Kidney tubule cell (primary cell): ENCODE results near the gene MLEC.

Experiments
- DNase-seq: peaks from one replicate; pipeline ENCODE4 v3.0.0-alpha.2; 2018; ENCODE audit warnings: low spot score

Gene MLEC

DNA sequence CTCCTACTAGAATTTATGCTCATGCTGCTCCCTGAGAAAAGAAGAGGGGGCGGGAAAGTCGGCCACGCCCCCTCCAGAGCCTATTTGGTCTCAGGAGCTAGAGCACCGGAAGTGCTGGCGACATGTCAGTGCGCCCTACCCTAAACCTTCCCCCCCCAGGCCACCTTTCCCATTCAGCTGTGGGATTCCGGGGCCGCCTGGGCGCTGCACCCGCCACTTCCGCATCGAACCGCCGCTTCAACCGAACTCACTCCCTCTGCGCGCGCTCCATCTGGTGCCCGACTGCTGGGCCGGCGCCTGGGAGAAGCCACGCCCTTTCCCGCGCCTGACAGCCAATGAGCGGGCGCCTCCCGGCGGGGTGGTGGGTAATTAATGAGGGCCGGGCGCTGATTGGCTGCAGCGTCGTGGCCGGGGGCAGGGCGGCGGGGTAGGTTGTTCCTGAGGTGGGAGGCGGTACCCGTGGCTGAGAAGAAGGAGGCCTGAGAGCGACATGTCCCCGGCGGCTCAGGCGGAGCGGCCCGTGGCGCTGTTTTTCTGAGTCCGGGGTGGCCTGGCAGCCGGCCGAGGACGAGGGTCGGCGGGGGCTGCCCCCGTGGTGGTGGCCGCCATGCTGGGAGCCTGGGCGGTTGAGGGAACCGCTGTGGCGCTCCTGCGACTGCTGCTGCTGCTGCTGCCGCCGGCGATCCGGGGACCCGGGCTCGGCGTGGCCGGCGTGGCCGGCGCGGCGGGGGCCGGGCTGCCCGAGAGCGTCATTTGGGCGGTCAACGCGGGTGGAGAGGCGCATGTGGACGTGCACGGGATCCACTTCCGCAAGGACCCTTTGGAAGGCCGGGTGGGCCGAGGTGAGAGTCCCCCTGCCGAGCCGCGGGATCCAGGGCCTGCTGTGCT, at the start of gene MLEC:
TSS of gene MLEC (plus strand) at position 460 of the 888 bp plus-strand sequence. CDS start at position 608, 148 bp downstream.
- peak; percentile 98 for DNase-seq

DNA sequence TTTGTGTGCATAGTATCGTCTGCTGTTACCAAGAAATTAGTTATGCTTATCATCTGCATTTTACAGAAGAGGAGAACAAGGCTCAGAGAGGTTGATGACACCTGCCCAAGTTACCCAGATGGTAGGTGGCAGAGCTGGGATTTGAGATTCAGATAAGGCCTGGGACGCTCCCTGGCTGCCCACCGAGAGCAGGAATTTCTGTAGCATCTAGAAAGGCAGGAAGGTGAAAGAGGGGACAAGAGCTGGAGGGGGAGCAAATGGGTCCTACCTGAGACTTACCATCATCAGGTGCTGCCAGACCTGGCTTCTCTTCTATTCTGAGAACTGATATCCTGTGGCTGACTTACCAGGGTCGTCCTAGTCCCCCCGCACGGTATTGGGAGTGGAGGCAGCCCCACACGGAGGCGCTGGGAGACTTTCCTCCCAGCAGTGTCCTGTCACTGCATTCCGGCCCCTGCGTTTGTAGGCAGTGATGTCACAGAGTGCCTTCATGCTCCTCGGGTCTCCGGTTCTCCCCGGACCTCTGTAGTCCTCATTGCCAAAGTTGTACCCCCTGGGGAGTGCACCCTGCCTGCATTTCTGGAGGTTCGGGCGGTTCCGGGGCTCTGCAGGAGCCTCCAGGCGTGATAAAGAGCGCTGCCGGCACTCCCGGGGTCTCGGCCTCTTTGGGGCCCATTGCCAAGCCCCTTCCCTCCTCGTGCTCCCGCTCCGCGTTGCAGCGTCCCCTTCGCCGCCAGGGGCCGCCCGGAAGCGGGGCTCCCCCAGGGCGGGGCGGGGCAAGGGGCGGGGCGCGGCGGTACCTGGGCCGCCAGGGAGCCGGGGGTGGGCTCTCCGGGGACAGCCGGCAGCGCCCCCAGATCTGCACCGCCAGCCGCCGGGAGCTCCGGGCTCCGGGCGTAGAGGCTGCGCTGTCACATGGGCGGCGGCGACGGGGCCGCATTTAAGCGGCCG, 46.9 kb upstream of the MLEC start, which contains the start of gene CABP1:
TSS of gene CABP1 (plus strand) at position 856 of the 951 bp plus-strand sequence. CDS start at position 916, 60 bp downstream.
- no peak for DNase-seq

GRCh38 chr12:120640861-120641833, 45.8 kb upstream of the MLEC start:
- DNase-seq, result peak; percentile 63

DNA sequence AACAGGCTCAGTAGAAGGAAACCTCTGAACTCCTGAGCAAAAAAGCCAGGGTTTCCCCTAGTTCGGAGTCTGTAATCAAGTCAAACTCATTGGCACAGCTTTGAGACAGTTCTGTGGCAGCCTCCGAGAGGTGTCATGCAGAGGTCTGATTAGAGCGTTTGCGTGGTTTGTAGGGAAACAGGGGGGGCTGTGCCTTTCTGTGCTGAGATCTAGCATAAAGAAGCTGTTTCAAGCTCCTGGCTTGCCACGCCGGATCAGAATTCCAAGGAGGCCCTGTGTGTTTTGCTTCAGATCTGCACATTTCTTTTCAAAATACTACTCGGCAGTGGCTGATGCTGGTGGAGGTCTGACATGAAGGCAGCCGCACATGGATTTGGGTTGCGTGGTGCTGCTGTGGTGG, 44.8 kb upstream of the MLEC start:
- no peak for DNase-seq

DNA sequence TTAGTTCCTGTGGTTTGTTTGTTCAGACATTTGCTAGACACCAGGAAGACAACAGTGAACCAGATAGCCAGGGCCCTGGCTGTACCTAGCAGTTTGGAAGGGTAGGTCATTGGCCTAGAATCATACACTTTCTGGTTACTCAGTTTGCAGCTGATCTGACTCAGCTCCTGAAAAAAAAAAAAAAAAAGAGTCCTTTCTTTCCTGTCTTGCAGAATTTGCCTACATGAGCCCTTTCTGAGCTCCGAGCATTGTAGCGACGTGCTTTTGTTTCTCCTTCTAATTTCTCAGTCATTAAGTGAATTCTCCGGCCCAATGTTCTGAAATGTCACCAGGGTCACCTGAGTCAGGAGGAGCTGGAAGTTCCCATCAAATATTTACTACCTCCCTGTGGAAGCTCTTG, 44.1 kb upstream of the MLEC start:
- DNase-seq, result peak; percentile 69

DNA sequence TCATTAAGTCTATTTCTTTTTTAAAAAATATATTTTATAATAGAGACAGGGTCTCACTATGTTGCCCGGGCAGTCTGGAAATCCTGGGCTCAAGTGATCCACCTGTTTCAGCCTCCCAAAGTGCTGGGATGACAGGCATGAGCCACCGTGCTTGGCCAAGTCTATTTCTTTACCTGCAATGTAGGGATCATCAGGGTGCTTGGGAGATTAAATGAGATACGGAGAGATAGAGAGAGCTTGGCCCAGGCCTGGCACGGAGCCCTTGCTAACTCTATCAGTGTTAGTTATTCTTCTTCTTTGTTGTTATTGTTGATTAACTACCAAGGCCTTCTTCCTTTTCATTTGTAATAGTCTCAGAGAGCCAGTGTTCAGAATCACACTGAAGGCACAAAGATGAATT, 43.4 kb upstream of the MLEC start:
- no peak for DNase-seq

DNA sequence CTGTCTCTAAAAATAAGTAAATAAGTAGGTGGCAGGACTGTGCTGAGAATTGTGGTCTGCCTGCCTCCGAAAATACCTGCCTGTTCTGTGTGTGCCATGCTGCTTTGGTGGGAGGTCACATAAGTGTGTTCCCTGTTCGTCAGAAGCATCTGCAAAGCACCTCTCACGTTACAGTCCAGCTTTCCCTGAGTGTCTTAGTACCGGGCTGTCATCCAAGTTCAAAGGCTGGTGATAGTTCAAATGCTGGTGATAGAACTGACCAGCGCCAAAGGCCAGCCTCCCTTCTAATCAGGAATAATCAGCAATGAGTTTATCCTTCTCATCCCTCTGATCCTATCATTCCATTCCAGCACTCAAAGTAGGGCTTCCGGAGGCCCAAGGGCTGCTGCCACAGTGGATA, 40.9 kb upstream of the MLEC start:
- no peak for DNase-seq

- DNase-seq, result no peak
Observed at GRCh38 chr12:120647375-120647755, 39.6 kb upstream of the MLEC start.

GRCh38 chr12:120649442-120650232, 37.3 kb upstream of the MLEC start:
- DNase-seq, result no peak

- DNase-seq, result no peak
Observed at GRCh38 chr12:120650233-120650690, 36.7 kb upstream of the MLEC start.

DNA sequence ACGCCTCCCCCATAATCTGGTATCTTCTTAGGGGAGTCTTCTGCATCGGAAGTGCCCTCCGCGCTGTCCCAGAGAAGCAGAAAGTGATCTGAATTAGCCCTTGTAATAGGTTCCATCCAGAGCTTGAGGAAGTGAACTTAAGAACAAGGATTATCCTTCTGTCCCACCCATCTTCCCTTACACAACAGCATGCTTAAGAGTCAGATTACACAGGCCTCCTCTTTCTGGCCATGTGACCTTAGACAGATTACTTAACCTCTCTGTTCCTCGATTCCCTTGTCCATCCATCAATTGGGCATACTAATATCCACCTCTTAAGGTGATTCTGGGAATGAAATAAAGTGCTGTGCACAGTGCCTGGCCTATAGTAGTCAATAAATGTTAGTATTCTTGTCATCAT, 35.1 kb upstream of the MLEC start:
- no peak for DNase-seq

GRCh38 chr12:120652656-120653435, 34.1 kb upstream of the MLEC start:
- peak; percentile 47 for DNase-seq

DNA sequence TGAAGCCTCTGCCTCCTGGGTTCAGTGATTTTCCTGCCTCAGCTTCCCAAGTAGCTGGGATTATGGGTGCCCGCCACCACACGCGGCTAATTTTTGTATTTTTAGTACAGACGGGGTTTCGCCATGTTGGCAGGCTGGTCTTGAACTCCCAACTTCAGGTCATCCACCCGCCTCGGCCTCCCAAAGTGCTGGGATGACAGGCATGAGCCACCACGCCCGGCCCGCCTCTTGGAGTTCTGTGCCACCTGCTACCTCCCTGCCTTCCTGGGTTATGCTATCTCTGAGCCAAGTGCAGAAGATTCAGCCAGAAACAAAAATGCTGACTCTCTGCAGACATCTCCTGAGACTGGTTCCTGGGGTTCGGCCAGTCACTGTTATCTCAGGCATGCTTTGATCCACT, 33.3 kb upstream of the MLEC start:
- DNase-seq, result no peak

- no peak for DNase-seq
Observed at GRCh38 chr12:120654656-120655055, 32.3 kb upstream of the MLEC start.

DNA sequence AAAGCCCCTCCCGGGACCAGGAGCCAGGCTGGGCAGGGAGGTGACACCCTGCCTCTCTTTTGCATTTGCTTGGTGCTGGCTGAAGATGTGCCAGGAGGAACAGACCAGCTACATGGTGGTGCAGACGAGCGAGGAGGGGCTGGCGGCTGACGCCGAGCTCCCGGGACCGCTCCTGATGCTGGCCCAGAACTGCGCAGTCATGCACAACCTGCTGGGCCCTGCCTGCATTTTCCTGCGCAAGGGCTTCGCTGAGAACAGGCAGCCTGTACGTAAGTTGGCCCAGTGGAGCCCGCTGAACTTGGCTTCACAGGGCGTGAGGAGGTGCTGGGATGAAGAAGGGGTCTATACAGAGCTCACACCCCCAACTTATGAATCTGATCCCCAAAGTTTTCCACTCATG, 30.9 kb upstream of the MLEC start:
- DNase-seq, result no peak

- DNase-seq, result no peak
Observed at GRCh38 chr12:120658286-120659150, 28.4 kb upstream of the MLEC start.

DNA sequence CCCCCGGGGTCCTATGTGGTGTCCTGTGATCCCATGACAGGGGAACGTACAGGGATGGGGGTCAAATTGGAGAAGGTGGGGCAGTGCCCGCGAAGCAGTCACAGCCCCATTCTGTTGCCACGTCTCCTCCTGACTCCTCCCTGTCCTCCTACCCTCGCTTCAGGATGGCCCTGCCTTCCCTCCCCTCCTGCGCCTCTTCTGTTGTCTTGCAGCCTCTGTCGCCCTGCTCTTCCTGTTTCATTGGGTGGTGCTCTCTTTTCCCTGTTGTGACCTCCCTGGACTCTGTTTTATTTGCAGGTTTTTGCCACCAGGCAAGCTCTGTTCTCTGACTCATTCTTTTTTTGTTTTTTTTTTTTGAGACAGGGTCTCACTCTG, 27.8 kb upstream of the MLEC start:
- no peak for DNase-seq

DNA sequence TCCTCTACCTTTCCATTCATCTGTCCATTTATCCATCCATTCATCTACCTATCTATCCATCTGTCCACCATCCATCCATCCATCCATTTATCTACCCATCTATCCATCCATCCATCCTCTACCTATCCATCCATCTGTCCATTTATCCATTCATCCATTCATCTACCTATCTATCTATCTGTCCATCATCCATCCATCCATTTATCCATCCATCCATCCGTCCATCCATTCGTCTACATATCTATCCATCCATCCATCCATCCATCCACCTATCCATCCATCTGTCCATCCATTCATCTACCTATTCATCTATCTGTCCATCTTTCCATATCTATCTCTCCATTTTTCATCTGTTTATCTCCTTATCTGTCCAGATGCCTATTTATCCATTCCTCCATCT, 25.5 kb upstream of the MLEC start:
- no peak for DNase-seq

GRCh38 chr12:120662879-120663278, 24.1 kb upstream of the MLEC start:
- DNase-seq, result no peak
